Measurements from ENCODE around the gene UBQLN4.

DNA sequence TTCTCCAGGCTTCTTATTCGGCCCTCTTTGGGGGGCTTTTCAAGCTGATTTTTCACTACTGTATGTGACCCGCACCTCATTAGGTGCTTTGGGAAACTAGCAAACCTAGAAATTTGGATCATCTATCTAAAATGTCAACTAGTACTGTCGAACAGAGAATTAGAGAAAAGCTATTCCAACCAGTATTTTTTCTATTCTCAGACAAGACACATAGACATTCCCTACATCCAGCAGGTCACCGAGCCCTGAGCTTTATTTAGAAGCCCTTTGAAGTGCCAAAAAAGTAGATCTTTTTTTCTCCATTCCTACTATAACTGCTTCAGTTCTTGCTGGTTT, 32.5 kb downstream of the UBQLN4 start:
- no peak for TF ChIP-seq ARNT (IDR thresholded peaks at IDR 0.05)
- TF ChIP-seq NFRKB (IDR thresholded peaks at IDR 0.05), result no peak
- TF ChIP-seq CTBP1 (IDR thresholded peaks at IDR 0.05; ENCODE audit: borderline replicate concordance), result no peak
- no peak for TF ChIP-seq TARDBP (IDR thresholded peaks at IDR 0.05)
- no peak for TF ChIP-seq SP1 (IDR thresholded peaks at IDR 0.05)
- TF ChIP-seq FOXK2 (IDR thresholded peaks at IDR 0.05), result no peak
- no peak for TF ChIP-seq FOXA1 (IDR thresholded peaks at IDR 0.05)
- no peak for TF ChIP-seq FOXM1 (IDR thresholded peaks at IDR 0.05; ENCODE audit: borderline replicate concordance)
- TF ChIP-seq ELF4 (IDR thresholded peaks at IDR 0.05), result no peak
